Astrocyte (in vitro differentiated cells and primary cell): ENCODE data around the gene HSD17B4. TPM values are rescaled to one million over a fixed set of nuclear protein-coding genes. Genes with fewer than 3 reads are reported as not detected.

Source experiments
- DNase-seq: peaks from one replicate; pipeline ENCODE4 v3.0.0-alpha.2; 2010; ENCODE audit warnings: low read depth
- FAIRE-seq: peaks from 2 replicates; lab custom pipeline; 2011; peaks lifted over from hg19 to GRCh38; lab: Jason Lieb, UNC
- H2AFZ ChIP-seq: 2 replicates; pipeline ENCODE4 v1.6.0; 2012; ENCODE audit warnings: low read depth, low read length, inconsistent platforms
- H3K27ac ChIP-seq: 2 replicates; pipeline ENCODE4 v1.5.1; 2011; ENCODE audit warnings: low read depth, low read length, inconsistent platforms
- H3K27me3 ChIP-seq: 2 replicates; pipeline ENCODE4 v1.6.0; 2011; ENCODE audit warnings: low read length, inconsistent platforms; ENCODE audit not compliant: insufficient read depth
- H3K36me3 ChIP-seq: 2 replicates; pipeline ENCODE4 v1.5.1; 2011; ENCODE audit warnings: low read length, inconsistent platforms; ENCODE audit not compliant: insufficient read depth
- H3K4me1 ChIP-seq: 2 replicates; pipeline ENCODE4 v1.5.1; 2011; ENCODE audit warnings: low read length, inconsistent platforms; ENCODE audit not compliant: insufficient read depth
- H3K4me2 ChIP-seq: 2 replicates; pipeline ENCODE4 v1.6.0; 2012; ENCODE audit warnings: low read length, inconsistent platforms
- H3K4me3 ChIP-seq: 2 replicates; pipeline ENCODE4 v1.5.1; 2011; ENCODE audit warnings: low read depth, mild to moderate bottlenecking, low read length, inconsistent platforms; ENCODE audit not compliant: insufficient read depth
- H3K79me2 ChIP-seq: 2 replicates; pipeline ENCODE4 v1.6.0; 2012; ENCODE audit warnings: mild to moderate bottlenecking, low read length, inconsistent platforms; ENCODE audit not compliant: insufficient read depth
- H3K9ac ChIP-seq: 2 replicates; pipeline ENCODE4 v1.6.0; 2012; ENCODE audit warnings: mild to moderate bottlenecking, low read length, inconsistent platforms
- H3K9me3 ChIP-seq: 2 replicates; pipeline ENCODE4 v1.5.1; 2012; ENCODE audit warnings: low read depth, mild to moderate bottlenecking, low read length, inconsistent platforms; ENCODE audit not compliant: insufficient read depth
- H4K20me1 ChIP-seq: 2 replicates; pipeline ENCODE4 v1.6.0; 2012; ENCODE audit warnings: low read length, inconsistent platforms; ENCODE audit not compliant: insufficient read depth
- H3K27ac Mint-ChIP-seq: one replicate; pipeline ENCODE4 v1.8.0; 2021; ENCODE audit warnings: mild to moderate bottlenecking, mixed read lengths; ENCODE audit not compliant: unreplicated experiment
- H3K27me3 Mint-ChIP-seq: one replicate; pipeline ENCODE4 v1.8.0; 2021; ENCODE audit warnings: low read depth, mixed read lengths; ENCODE audit not compliant: unreplicated experiment
- H3K36me3 Mint-ChIP-seq: one replicate; pipeline ENCODE4 v1.8.0; 2021; ENCODE audit warnings: low read depth, mixed read lengths; ENCODE audit not compliant: unreplicated experiment
- H3K4me1 Mint-ChIP-seq: one replicate; pipeline ENCODE4 v1.8.0; 2021; ENCODE audit warnings: low read depth, mixed read lengths; ENCODE audit not compliant: unreplicated experiment
- H3K4me3 Mint-ChIP-seq: one replicate; pipeline ENCODE4 v1.8.0; 2021; ENCODE audit warnings: mild to moderate bottlenecking, moderate library complexity, mixed read lengths; ENCODE audit not compliant: unreplicated experiment
- H3K9me3 Mint-ChIP-seq: one replicate; pipeline ENCODE4 v1.8.0; 2021; ENCODE audit warnings: mild to moderate bottlenecking, mixed read lengths; ENCODE audit not compliant: unreplicated experiment
- EZH2 ChIP-seq: IDR thresholded peaks from 2 replicates; pipeline ENCODE4 v1.6.1; 2012; ENCODE audit warnings: mild to moderate bottlenecking, low read length, inconsistent platforms; ENCODE audit not compliant: insufficient read depth
- total RNA-seq: library from RNA; stranded (reverse); gene quantifications from 2 replicates; pipeline ENCODE4 v1.2.1, GENCODE V29; 2021
- TF ChIP-seq, protein P1 (sequence below): IDR thresholded peaks from 2 replicates; pipeline ENCODE4 v1.5.1; 2011; ENCODE audit warnings: low read depth, mild to moderate bottlenecking, inconsistent platforms, low read length, moderate library complexity; ENCODE audit not compliant: insufficient read depth

Gene HSD17B4
- total RNA-seq, 1 donor from 2014 or later: 108 TPM

DNA sequence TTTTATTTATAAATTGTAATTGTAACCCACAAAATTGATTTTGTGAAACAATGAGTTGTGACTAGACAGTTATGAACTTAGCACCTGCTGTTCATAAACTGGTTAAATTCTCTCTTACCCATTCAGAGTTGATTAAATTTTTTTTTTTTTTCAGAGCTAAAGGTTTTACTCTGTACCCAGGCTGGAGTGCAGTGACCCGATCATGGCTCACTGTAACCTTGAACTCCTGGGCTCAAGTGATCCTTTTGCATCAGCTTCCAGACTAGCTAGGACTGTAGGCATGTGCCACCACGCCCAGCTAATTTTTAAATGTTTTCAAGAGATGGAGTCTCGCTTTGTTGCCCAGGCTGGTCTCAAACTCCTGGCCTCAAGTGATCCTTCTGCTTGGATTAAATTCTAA is 1.9 kb downstream of the HSD17B4 start:
- no peaks in the 10 kb centered on the region for H3K36me3 Mint-ChIP-seq
- DNase-seq (no peak), FAIRE-seq (no peak)
- no peak overlapping the region for H3K4me3 ChIP-seq
- peaks cover 9% of the 10 kb centered on the region for H3K9me3 Mint-ChIP-seq
- no peaks in the 10 kb centered on the region for H3K27me3 Mint-ChIP-seq
- TF ChIP-seq, protein P1, sequence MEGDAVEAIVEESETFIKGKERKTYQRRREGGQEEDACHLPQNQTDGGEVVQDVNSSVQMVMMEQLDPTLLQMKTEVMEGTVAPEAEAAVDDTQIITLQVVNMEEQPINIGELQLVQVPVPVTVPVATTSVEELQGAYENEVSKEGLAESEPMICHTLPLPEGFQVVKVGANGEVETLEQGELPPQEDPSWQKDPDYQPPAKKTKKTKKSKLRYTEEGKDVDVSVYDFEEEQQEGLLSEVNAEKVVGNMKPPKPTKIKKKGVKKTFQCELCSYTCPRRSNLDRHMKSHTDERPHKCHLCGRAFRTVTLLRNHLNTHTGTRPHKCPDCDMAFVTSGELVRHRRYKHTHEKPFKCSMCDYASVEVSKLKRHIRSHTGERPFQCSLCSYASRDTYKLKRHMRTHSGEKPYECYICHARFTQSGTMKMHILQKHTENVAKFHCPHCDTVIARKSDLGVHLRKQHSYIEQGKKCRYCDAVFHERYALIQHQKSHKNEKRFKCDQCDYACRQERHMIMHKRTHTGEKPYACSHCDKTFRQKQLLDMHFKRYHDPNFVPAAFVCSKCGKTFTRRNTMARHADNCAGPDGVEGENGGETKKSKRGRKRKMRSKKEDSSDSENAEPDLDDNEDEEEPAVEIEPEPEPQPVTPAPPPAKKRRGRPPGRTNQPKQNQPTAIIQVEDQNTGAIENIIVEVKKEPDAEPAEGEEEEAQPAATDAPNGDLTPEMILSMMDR: no peak
- no peak for TF ChIP-seq EZH2
- peaks cover 12% of the 10 kb centered on the region for H3K79me2 ChIP-seq
- H3K4me1 ChIP-seq: no peaks in the 10 kb centered on the region
- peaks cover 1% of the 10 kb centered on the region for H3K4me1 Mint-ChIP-seq
- H3K9me3 ChIP-seq: peaks cover 3% of the 10 kb centered on the region
- H3K27ac Mint-ChIP-seq: no peak overlapping the region
- H3K27me3 ChIP-seq: no peaks in the 10 kb centered on the region
- H3K4me2 ChIP-seq: no peak overlapping the region
- H3K36me3 ChIP-seq: peaks cover 3% of the 10 kb centered on the region
- no peak overlapping the region for H3K4me3 Mint-ChIP-seq
- H3K9ac ChIP-seq: no peak overlapping the region
- no peaks in the 10 kb centered on the region for H4K20me1 ChIP-seq
- no peak overlapping the region for H2AFZ ChIP-seq
- H3K27ac ChIP-seq: no peak overlapping the region

GRCh38 chr5:119458911-119459632 is 6.8 kb downstream of the HSD17B4 start:
- no peaks in the 10 kb centered on the region for H3K79me2 ChIP-seq
- H3K27me3 ChIP-seq: no peaks in the 10 kb centered on the region
- no peaks in the 10 kb centered on the region for H3K9me3 ChIP-seq
- DNase-seq (no peak), FAIRE-seq (peak; percentile 43)
- Mint-ChIP-seq H3K4me1 (peaks cover 1% of the 10 kb centered on the region), H3K4me3 (no peak overlapping the region), H3K27me3 (no peaks in the 10 kb centered on the region), H3K36me3 (no peaks in the 10 kb centered on the region), H3K27ac (no peak overlapping the region), H3K9me3 (no peaks in the 10 kb centered on the region)
- no peaks in the 10 kb centered on the region for H3K4me1 ChIP-seq
- no peak overlapping the region for H3K27ac ChIP-seq
- H3K4me3 ChIP-seq: no peak overlapping the region
- TF ChIP-seq, protein P1: no peak
- no peak for TF ChIP-seq EZH2
- no peak overlapping the region for H2AFZ ChIP-seq
- H3K4me2 ChIP-seq: no peak overlapping the region
- H3K36me3 ChIP-seq: peaks cover 6% of the 10 kb centered on the region
- no peaks in the 10 kb centered on the region for H4K20me1 ChIP-seq
- H3K9ac ChIP-seq: no peak overlapping the region

- no peak overlapping the region for H3K4me3 ChIP-seq
- H3K27ac Mint-ChIP-seq: no peak overlapping the region
- TF ChIP-seq EZH2: no peak
- H3K79me2 ChIP-seq: peaks cover 29% of the 10 kb centered on the region
- H3K9me3 ChIP-seq: no peaks in the 10 kb centered on the region
- no peak overlapping the region for H3K9ac ChIP-seq
- no peak overlapping the region for H3K27ac ChIP-seq
- H3K4me3 Mint-ChIP-seq: no peak overlapping the region
- H3K4me1 Mint-ChIP-seq: peaks cover 2% of the 10 kb centered on the region
- peaks cover 5% of the 10 kb centered on the region for H3K9me3 Mint-ChIP-seq
- H3K4me1 ChIP-seq: no peaks in the 10 kb centered on the region
- H3K36me3 Mint-ChIP-seq: peaks cover 18% of the 10 kb centered on the region
- H3K36me3 ChIP-seq: peaks cover 4% of the 10 kb centered on the region
- no peak for FAIRE-seq
- no peak overlapping the region for H2AFZ ChIP-seq
- no peaks in the 10 kb centered on the region for H3K27me3 Mint-ChIP-seq
- no peak for DNase-seq
- no peaks in the 10 kb centered on the region for H3K27me3 ChIP-seq
- H4K20me1 ChIP-seq: peaks cover 11% of the 10 kb centered on the region
- H3K4me2 ChIP-seq: no peak overlapping the region
These were observed 13.3 kb downstream of the HSD17B4 start for GRCh38 chr5:119465640-119466039.
